Measurements from ENCODE around the gene PRKCA.

The PRKCA gene

GRCh38 chr17:66300956-66301355, 1.5 kb upstream of the PRKCA start:
- H3K4me2 ChIP-seq (ENCODE audit: low read depth, low read length, poor library complexity, severe bottlenecking), result no peak overlapping the region
- H3K4me3 ChIP-seq (ENCODE audit: low read length, poor library complexity, severe bottlenecking), result no peak overlapping the region
- H3K79me2 ChIP-seq (ENCODE audit: insufficient read depth, low read length), result peaks cover 5% of the 10 kb centered on the region; the same call in 1 of the 2 replicates
- no peaks in the 10 kb centered on the region for H4K20me1 ChIP-seq (ENCODE audit: insufficient read depth, low read length, poor library complexity, severe bottlenecking)
- H2AFZ ChIP-seq (ENCODE audit: low read length), result no peak overlapping the region
- H3K36me3 ChIP-seq (ENCODE audit: insufficient read depth, low read length), result no peaks in the 10 kb centered on the region
- peaks cover 12% of the 10 kb centered on the region for H3K4me1 ChIP-seq (ENCODE audit: insufficient read depth, low read length, poor library complexity, severe bottlenecking)
- no peaks in the 10 kb centered on the region for H3K9me2 ChIP-seq (replicated peaks; ENCODE audit: low read depth, low read length)
- peaks cover 38% of the 10 kb centered on the region for H3K27me3 ChIP-seq (ENCODE audit: insufficient read depth, low read length, poor library complexity, severe bottlenecking)
- no peaks in the 10 kb centered on the region; the same call in 1 of the 2 replicates for H3F3A ChIP-seq (ENCODE audit: low read depth)
- H3K9me3 ChIP-seq (ENCODE audit: insufficient read depth, low read depth, low read length), result no peaks in the 10 kb centered on the region
- TF ChIP-seq EZH2phosphoT487 (IDR thresholded peaks at IDR 0.05; ENCODE audit: borderline replicate concordance) (no peak), CTCF (conservative IDR thresholded peaks at IDR 0.05; ENCODE audit: low read length) (no peak)
- H3K9ac ChIP-seq (ENCODE audit: low read depth, low read length, poor library complexity, severe bottlenecking), result no peak overlapping the region

DNA sequence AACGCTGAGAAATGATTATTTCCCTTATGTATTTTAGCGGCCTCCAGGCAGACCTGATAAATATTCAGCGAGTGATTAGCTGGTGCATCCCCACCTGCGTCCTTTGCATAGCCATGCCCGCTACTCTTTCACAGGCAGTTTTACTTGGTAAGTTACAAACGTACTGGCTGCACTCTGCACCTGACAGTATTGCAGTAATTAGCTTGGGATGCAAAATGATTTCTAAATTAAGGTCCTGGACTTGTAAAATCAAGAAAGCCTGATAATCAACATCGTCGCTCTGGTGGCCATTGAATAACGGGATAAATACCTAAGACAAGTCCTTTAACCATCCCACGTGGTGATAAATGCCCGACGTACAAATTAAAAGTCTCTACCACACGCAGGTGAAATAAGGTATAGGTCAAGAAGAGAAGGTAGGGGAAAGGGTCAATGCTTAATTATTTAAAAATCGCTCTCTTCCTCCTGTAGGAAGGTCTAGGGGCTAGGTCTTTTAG, 998 bp upstream of the PRKCA start:
- Histone ChIP-seq H3K9me2 (replicated peaks; ENCODE audit: low read depth, low read length) (no peaks in the 10 kb centered on the region), H3K9ac (ENCODE audit: low read depth, low read length, poor library complexity, severe bottlenecking) (peak overlapping the region; percentile 65)

GRCh38 chr17:66302761-66303626, 581 bp downstream of the PRKCA start:
- H4K20me1 ChIP-seq (ENCODE audit: insufficient read depth, low read length, poor library complexity, severe bottlenecking), result no peaks in the 10 kb centered on the region
- H3K9me3 ChIP-seq (ENCODE audit: insufficient read depth, low read depth, low read length), result no peaks in the 10 kb centered on the region
- peaks cover 5% of the 10 kb centered on the region; the same call in 1 of the 2 replicates for H3K79me2 ChIP-seq (ENCODE audit: insufficient read depth, low read length)
- H3F3A ChIP-seq (ENCODE audit: low read depth), result no peaks in the 10 kb centered on the region; the same call in 1 of the 2 replicates
- H3K9me2 ChIP-seq (replicated peaks; ENCODE audit: low read depth, low read length), result no peaks in the 10 kb centered on the region
- peak overlapping the region; percentile 30 for H3K9ac ChIP-seq (ENCODE audit: low read depth, low read length, poor library complexity, severe bottlenecking)
- peak overlapping the region; percentile 76 for H3K4me3 ChIP-seq (ENCODE audit: low read length, poor library complexity, severe bottlenecking)
- TF ChIP-seq EZH2phosphoT487 (IDR thresholded peaks at IDR 0.05; ENCODE audit: borderline replicate concordance), result no peak
- no peak for TF ChIP-seq CTCF (conservative IDR thresholded peaks at IDR 0.05; ENCODE audit: low read length)
- H2AFZ ChIP-seq (ENCODE audit: low read length), result peak overlapping the region; percentile 80
- H3K4me2 ChIP-seq (ENCODE audit: low read depth, low read length, poor library complexity, severe bottlenecking), result peak overlapping the region; percentile 73
- H3K36me3 ChIP-seq (ENCODE audit: insufficient read depth, low read length), result no peaks in the 10 kb centered on the region
- H3K4me1 ChIP-seq (ENCODE audit: insufficient read depth, low read length, poor library complexity, severe bottlenecking), result peaks cover 12% of the 10 kb centered on the region
- H3K27me3 ChIP-seq (ENCODE audit: insufficient read depth, low read length, poor library complexity, severe bottlenecking), result peaks cover 38% of the 10 kb centered on the region

More for the DNA sequence above, 998 bp upstream of the PRKCA start:
- peaks cover 38% of the 10 kb centered on the region for H3K27me3 ChIP-seq (ENCODE audit: insufficient read depth, low read length, poor library complexity, severe bottlenecking)
- TF ChIP-seq EZH2phosphoT487 (IDR thresholded peaks at IDR 0.05; ENCODE audit: borderline replicate concordance) (no peak), CTCF (conservative IDR thresholded peaks at IDR 0.05; ENCODE audit: low read length) (no peak)
- no peaks in the 10 kb centered on the region for H3K36me3 ChIP-seq (ENCODE audit: insufficient read depth, low read length)
- H4K20me1 ChIP-seq (ENCODE audit: insufficient read depth, low read length, poor library complexity, severe bottlenecking), result no peaks in the 10 kb centered on the region
- no peaks in the 10 kb centered on the region for H3K9me3 ChIP-seq (ENCODE audit: insufficient read depth, low read depth, low read length)
- peak overlapping the region; percentile 77 for H3K4me3 ChIP-seq (ENCODE audit: low read length, poor library complexity, severe bottlenecking)
- H3F3A ChIP-seq (ENCODE audit: low read depth), result no peaks in the 10 kb centered on the region; the same call in 1 of the 2 replicates
- H2AFZ ChIP-seq (ENCODE audit: low read length), result peak overlapping the region; percentile 84
- H3K4me1 ChIP-seq (ENCODE audit: insufficient read depth, low read length, poor library complexity, severe bottlenecking), result peaks cover 12% of the 10 kb centered on the region
- peaks cover 5% of the 10 kb centered on the region; the same call in 1 of the 2 replicates for H3K79me2 ChIP-seq (ENCODE audit: insufficient read depth, low read length)
- H3K4me2 ChIP-seq (ENCODE audit: low read depth, low read length, poor library complexity, severe bottlenecking), result peak overlapping the region; percentile 78
